GM19467 (cell line): ENCODE data around the gene PLSCR4.

ENCODE experiments used
- ATAC-seq: cut with Tn5 transposase; IDR thresholded peaks from one replicate; pipeline ENCODE4 v1.9.1; 2021; ENCODE audit warnings: mild to moderate bottlenecking, moderate library complexity; ENCODE audit not compliant: unreplicated experiment

PLSCR4 gene

DNA sequence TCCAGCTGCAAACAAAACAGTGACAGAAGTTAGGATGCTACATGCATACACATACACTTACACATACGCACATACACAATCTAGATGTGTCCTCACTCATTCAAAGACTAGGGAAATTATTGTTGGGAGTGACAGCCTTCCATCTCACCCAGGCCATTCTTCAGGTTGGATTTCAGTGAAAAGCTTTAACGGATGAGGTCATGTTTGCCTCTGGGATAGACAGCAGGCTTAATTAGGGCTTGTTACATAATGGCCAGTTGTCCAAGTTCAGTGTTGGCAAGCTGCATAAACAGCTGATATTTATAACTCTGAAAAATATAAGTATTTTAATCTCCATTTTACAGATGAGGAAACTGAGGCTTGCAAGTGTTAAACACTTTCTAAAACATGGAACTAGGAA lies 54.1 kb downstream of the PLSCR4 start:
- ATAC-seq: no peak

DNA sequence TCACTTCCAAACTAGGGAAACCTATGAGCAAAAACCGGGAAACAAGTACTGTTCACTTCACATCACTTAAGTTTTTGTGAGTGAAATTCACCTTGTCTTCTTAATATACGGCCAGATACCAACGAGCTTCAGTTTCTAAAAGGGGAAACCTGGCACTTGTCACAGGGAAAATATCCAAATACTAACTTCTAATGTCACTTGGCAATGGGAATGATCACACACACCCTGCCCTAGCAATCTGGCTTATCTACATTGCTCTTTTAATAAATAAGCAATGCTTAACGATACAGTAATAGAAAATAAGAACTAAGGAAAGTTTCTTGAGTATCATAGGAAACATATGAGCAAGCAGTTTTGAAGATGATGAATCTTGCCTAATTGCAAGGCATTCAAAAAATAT lies 55.3 kb downstream of the PLSCR4 start:
- no peak for ATAC-seq

DNA sequence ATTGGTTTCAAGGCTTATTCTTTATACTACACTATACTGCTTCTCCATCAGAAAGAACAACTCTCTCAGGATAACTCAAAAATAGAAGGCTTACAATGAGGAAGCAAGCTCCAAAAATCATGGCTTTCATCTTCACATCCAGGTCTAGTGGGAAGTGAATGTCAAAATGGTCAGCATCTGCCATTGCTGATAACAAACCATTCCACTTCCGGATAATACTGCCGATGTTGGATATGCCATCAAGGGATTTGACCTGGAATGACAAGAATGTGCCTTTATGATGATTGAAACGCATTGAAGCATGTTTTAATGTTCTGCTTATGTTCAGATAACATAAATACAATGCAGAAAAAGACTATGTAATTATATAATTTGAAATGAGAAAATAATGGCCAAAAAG lies 55.9 kb downstream of the PLSCR4 start:
- no peak for ATAC-seq

DNA sequence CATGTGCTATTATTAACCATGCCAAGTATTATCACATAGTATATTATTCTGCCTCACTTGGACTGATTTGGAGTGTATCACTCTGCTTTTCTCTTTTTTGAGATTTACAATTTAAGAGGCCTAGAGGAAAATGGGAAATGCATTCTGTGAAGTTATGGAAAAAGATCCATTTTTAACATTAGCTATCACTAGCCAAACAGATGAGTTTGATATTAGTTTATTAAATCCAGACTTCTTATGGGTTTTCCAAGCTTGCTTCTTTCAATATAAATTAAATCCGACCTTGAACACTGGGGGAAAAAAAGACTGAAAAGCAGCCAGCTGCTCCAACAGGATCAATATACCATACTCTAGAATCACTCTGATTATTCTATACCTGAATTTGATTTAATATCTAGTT lies 59.9 kb downstream of the PLSCR4 start:
- ATAC-seq: no peak

DNA sequence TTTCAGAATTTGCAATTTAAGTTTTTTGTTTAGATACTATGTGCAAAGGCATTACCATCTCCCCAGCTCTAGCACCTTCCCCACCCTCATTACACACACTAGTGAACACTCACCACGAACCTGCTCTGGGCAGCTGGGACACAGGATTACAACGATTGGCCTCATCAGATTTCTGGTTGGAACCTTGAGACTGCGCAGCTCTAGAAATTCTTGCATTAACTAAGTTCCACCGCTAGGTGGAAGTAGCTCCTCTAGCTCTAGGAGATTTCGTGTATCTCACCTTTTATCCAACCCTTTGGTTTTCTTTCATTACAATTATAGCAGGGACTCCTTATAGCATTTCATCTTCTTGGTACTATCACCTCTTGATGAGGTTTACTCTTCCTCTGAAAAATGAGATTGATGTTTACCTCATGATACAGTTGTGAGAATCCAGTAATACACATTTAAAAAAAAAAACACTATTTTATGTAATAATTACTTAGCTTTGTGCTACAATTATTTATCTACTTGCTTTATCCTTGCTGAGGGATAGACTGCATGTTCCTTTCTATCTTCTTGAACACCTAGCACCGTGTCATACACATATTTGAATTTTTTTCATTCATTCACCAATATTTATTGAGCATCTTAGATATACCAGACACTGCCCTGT lies 61.3 kb downstream of the PLSCR4 start:
- ATAC-seq: peak; percentile 94

DNA sequence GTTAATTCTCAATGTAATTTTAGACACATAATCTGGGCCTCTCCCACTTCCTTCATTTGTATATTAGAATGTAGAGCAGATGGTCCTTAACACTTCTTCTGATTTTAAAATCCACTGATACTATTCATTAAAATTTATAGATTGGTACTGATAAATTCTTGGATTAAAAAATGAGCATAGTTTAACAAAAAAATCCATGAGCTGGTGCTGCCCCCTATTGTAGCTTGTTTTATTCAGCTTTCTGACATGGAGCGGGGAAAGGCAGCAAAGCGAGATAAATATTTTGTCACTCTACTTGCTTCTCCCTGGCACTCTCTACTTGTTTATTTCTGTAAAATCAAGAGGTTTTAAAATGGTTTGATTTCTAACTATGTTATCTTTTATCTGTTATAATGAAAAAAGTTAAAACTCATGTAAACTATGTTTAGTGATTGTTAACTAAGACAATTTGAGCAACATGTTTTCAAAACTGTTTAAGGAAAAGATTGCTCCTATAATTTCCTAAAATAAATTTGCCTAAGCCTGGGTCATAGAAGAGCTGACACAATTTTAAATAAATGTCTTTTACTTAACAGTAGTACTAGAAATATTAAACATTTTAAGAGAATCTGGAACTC lies 63.5 kb downstream of the PLSCR4 start:
- ATAC-seq: no peak

DNA sequence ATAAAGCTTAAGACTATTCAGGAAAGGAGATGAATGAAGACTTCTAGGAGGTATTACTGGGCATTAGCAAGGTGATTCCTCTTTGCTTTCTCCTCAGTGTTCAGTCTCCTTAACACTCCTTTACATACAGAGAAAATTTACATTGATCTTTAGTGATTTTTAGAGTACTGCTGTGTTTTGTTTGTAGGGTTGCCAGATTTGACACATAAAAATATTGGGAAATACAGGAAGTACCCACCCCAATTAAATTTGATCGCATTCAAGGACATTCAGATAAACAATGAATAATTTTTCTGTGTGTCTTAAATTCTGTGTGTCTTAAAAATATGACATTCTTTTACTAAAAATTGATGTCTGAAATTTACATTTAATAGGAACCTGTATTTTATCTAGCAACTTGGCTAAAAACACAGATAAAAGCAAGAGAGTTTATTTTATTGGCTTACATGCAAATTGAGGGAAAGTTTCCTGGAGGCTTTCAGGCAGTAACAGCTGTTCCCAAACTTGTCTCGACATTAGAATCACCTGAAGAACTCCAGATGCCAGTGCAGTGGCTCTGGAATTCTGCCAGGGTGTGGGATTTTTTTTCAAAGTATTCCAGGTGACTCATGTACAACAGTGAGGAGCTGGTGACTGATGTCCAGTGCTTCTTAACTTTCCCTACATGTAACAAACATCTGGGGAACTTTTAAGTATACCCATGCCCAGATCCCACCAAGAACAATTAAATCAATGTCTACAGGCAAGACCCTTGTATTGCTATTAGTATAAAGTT lies 66.5 kb downstream of the PLSCR4 start:
- no peak for ATAC-seq

DNA sequence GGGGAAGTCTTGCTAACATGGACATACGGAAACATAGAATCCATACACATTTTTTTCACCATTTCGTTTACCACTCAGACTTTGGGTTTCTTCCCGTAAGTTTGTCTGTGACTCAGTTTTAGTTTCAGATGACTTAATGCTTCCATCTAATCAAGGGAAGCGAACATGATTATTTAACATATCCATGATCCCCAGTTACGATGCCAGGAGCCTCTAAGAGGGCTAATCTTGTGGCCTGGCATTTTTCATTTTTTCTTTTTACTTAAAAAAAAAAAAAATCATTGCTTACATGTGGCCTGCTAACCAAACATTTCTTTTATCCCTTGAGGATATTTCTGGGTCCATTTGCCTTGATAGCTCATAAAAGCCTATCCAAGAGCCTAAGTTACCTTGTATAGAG lies 69.7 kb downstream of the PLSCR4 start:
- no peak for ATAC-seq

DNA sequence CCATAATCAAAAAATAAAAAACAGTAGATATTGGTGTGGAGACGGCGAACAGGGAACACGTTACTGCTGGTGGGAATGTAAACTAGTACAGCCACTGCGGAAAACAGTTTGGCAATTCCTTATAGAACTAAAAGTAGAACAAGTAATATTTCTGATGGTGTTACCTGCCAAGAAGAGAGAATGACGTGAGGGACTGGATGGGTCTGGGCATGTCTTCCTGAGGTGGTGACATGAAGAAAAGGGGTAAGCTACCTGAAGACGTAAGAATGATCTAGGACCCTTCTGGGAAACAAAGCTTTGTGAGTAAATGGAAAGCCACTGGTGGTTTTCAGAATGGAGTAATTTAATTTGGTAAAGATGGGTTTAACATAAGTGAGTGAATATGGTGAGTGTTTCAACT lies 70.5 kb downstream of the PLSCR4 start:
- ATAC-seq: no peak

DNA sequence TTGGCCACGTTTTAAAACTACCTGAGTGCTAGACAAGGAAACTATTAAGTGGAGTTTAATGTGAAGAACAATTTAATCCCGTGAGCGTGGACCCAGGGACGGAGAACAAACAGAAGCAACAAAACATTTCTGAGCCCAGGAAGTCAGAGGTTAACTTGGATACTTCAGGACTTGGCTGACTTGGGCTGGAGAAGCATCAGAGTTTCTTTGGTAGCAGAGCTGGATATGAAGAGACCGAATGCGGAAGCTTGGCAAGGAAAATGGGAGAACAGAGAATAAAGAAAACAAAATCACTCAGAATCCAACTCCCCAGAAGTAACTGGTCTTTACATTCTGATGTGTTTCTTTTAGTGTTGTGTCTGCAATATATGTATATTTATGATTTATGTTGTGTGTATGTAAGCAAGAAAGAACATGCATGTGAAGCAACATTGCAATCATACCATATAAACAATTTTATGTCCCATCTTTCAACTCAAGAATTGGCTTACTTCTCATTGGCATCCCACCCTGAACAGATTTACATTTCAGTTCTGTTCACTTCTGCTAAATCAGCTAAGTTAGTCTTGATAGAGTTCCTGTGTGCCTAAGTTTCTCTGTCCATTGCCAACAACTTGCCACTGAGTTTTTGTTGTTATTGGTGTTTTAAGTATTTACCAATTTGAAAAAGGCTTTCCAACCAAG lies 72.8 kb downstream of the PLSCR4 start:
- no peak for ATAC-seq

DNA sequence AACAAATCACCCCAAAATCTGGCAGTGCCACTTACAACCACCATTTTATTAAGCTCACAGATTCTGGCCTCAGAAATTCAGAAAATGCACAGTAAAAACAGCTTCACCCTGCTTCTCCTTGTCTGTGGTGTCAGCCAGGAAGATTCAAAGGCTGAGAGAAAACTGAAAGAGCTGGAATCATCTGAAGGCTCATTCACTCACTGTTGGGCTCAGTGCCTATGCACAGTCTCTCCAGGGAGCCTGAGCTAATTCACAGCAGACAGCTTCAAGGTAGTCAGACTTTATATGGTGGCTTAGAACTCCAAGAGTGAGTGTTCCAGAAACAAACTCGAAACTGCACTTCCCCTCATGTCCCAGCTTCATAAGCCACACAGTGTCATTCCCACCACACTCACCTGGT lies 73.4 kb downstream of the PLSCR4 start:
- ATAC-seq: no peak

DNA sequence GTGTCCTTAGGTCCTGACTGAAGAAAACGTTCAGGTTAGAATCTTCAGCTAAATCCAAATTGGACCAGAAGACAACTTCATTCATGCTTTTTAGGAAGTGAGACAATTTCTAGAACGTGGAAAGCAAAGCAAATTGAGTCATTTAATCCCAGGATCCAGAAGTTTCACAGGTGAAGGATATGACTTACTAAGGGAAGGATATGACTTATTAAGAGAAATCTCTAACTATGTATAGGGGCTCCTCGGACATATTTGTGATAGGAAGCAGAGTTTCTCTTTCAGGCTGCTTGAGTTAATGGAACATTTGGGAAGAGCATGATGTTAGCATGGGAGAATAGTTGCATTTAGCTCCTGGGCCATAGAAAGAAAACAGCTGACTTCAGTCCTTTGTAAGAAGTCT lies 73.8 kb downstream of the PLSCR4 start:
- no peak for ATAC-seq

DNA sequence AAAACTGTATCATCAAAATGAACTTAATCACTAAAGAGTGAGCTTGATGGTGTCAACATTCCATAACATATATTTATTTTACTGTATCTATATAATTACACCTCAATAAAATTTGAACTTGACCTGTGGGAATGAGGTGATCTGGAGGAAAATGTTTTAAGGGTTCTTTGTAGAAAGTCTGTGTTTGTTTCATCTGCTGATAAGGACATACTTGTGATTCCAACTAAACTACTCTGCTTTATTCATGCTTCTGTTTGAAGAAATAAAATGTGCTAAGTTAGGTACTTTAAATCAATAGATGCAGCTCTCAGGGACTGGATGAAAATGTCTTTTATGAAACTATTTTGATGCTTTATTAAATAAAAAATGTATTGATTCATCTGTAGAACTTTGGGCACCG lies 78.3 kb downstream of the PLSCR4 start:
- no peak for ATAC-seq

DNA sequence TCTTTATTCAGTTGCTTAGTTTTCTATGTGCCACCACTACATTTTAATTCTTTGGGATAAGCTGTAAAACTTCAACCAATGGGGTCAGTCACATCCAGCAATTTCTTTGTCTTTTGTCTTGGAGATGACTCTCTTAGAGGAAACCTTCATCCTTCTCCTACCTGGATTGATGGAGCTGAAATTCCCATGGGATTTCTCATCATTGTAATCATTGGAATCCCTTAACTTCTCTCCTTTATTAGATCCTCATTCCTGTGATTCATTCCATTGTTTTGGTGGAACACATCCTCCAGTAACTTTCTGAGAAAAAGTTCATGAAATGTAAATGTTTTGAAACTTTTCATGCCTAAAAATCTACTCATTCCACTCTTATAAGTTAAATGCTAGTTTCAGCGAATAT lies 80.3 kb downstream of the PLSCR4 start:
- ATAC-seq: no peak

DNA sequence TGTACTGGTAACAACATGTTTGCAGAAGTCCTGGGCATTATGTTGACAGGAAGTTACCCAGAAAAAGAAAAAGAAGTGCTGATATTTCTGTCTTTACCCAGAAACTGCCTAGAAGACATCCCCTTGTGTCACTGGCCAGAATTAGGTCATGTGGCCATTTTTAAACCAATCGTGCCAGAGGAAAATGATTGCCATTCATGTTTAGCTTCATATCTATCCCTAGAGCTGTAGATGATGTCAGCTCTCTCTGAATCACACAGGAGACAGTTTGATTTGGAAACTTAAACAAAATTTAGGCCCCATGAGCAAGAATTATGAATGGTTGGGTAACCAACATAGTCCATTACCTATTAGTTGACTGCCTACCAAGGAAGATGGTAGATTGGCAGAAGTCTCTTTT lies 81.0 kb downstream of the PLSCR4 start:
- no peak for ATAC-seq

DNA sequence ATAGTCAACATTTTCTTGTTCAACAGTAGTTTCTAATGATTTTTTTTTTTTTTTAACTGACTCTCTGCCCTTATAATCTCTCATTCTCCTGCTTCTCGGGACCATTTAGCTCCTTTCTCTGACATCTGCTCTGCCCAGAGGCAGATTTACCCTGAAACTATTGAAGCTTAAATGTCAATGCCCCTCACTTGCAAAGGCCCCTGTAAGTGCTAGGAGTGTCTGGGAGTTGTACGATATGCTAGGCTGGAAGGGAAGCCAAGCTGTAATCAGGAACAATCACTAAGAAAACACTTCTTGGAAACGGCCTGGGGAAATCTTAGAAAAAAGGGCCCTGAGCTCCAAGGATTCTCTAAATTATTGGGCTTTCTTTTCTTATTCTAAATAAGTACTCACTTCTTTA lies 84.1 kb downstream of the PLSCR4 start:
- no peak for ATAC-seq

DNA sequence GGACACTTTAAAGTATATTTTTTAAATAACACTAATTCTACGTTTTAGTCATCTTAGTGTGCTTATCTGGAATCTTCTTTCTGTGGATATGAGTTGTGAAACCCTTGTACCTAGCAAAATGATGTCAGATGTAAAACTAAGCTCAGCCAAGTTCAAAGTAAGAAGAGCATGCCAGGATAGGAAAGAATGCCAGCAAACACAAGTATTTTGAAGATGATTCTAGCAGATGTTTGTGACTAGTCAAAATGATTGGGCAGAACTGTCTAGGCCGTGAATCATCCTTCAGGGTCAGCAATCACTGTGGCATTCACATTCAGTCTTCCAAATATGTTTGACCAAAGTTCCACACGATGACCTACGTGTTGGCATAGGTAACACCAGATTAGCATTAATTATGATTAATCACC lies 84.5 kb downstream of the PLSCR4 start:
- no peak for ATAC-seq

DNA sequence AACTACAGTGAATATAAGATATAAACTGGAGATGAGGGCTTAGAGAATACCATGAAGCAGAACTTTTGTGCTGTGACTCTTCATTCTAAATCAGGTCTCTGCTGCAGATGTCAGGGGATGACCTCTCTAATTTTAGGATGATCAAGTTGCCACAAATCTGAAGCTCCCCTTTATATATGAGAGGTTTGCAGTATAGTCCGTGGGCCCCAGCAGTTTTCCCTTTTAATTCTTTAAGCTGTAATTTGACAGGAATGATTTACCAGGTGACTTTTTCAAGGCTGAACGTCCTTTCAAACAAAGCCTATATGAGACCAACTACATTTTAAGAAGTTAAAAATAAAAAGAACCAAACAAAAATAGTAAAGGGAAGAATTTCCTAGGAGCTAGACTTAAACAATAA lies 85.0 kb downstream of the PLSCR4 start:
- no peak for ATAC-seq

DNA sequence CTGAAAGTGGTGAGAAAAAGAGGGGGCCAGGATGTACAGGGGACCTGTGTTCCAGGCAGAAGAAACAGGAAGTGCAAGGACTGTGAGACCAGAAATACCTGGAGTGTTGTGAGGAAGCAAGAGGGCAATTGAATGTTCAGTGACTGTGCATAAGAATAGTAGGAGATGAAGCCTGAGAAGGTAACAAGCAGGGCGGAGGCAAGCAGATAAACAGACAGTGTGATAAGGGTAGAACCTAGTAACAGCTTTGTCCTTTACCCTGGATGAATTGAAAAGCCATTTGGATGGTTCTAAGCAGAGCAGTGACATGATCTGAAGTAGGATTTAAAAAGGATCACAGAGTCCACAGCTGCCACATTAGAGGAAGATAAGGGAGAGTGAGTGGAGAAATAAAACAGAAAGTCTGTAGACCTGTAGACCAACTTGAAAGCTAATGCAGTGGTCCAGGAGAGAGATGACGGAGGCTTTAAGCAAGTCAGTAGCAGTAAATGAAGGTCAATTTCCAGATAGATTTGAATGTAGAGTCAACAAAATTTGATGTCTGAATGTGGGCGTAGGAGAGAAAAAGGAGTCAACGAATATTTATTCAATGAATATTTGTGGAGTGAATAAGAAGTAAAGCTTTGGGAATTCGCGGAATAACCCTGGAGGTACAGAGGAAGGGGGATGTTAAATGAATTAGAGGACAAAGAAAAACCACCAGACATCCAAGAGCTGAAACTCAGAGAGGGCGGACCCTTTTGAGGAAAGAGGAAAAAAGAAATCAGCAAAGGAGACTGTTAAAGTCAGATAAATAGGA lies 85.7 kb downstream of the PLSCR4 start:
- no peak for ATAC-seq

DNA sequence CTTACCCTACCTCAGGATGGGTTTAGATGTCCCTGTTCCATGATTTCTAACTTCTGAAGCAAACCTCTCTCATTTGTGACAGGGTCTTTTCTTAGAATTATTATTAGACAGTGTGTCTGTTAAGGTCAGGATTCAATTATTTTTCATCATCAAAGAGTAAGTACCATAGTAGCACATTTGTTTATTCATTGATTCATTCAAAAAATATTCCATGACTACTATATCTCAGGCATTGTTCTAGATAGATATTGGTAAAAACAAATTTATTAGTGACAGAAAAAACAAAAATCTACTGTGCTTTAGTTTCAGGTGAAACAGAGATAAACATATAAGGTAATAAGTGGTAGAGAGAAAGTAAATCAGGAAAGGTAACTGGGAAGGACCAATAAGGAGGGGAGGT lies 86.4 kb downstream of the PLSCR4 start:
- ATAC-seq: no peak

DNA sequence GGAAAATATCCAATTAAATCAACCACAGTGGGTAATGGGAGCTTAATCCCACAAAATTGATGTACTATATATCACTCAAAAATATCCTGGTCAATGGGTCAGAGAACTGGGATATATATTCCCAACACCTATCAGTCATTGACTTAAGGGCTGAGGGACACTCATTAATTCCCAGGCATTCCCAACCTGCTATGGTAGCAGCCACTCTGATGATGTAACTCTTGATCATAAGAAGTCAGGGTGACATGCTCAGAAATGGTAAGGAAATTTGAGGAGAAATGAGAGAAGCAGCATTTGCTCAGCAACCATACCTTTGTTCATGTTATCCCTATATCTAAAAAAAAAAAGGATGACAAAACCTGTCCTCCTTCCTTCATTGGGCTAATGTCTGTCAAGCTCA lies 86.8 kb downstream of the PLSCR4 start:
- no peak for ATAC-seq
